GM23338 (cell line): ENCODE measurements around the gene MESP2. TPM values are rescaled to one million over a fixed set of nuclear protein-coding genes. Genes with fewer than 3 reads are reported as not detected.

Experiments used
- ATAC-seq: fragments of 200-7000 bp; cut with Tn5 transposase; 3 replicates; pipeline ENCODE4 v1.9.1; 2020
- DNase-seq: peaks from one replicate; pipeline ENCODE4 v3.0.0-alpha.2; 2015; ENCODE audit warnings: low spot score
- H2AFZ ChIP-seq: fragments of 200-600 bp; sonication (generic); 2 replicates; pipeline ENCODE4 v1.8.0; 2016; ENCODE audit warnings: antibody characterized with exemption, mild to moderate bottlenecking, moderate library complexity
- H3F3A ChIP-seq: fragments of 200-600 bp; sonication (generic); replicated peaks from 2 replicates; pipeline ENCODE4 v1.8.0; 2017; ENCODE audit warnings: antibody characterized with exemption, mixed run types, low read depth
- H3K27ac ChIP-seq: fragments of 200-600 bp; sonication (generic); 2 replicates; pipeline ENCODE4 v1.6.1; 2016; ENCODE audit warnings: low read depth
- H3K27me3 ChIP-seq: fragments of 200-600 bp; sonication (generic); 2 replicates; pipeline ENCODE4 v1.8.0; 2016; ENCODE audit warnings: mild to moderate bottlenecking, mixed run types, moderate library complexity; ENCODE audit not compliant: insufficient read depth
- H3K36me3 ChIP-seq: fragments of 200-600 bp; sonication (generic); 2 replicates; pipeline ENCODE4 v1.8.0; 2016; ENCODE audit warnings: mild to moderate bottlenecking; ENCODE audit not compliant: insufficient read depth
- H3K4me1 ChIP-seq: fragments of 200-600 bp; sonication (generic); 2 replicates; pipeline ENCODE4 v1.8.0; 2016; ENCODE audit warnings: mild to moderate bottlenecking, moderate library complexity; ENCODE audit not compliant: insufficient read depth
- H3K4me2 ChIP-seq: fragments of 200-600 bp; sonication (generic); 2 replicates; pipeline ENCODE4 v1.7.1; 2017; ENCODE audit warnings: mixed run types
- H3K4me3 ChIP-seq: fragments of 200-600 bp; sonication (generic); 2 replicates; pipeline ENCODE4 v1.6.1; 2016; ENCODE audit warnings: mixed run types
- H3K79me2 ChIP-seq: fragments of 200-600 bp; sonication (generic); replicated peaks from 2 replicates; pipeline ENCODE4 v1.8.0; 2017; ENCODE audit warnings: mild to moderate bottlenecking; ENCODE audit not compliant: insufficient read depth
- H3K9me2 ChIP-seq: fragments of 200-600 bp; sonication (generic); 2 replicates; pipeline ENCODE4 v1.8.0; 2017; ENCODE audit not compliant: insufficient read depth
- H4K20me1 ChIP-seq: fragments of 200-600 bp; sonication (generic); replicated peaks from 2 replicates; pipeline ENCODE4 v1.8.0; 2017; ENCODE audit warnings: mild to moderate bottlenecking; ENCODE audit not compliant: insufficient read depth
- H3K27ac Mint-ChIP-seq: 2 replicates; pipeline ENCODE4 v1.8.0; 2020; ENCODE audit warnings: inconsistent platforms, mild to moderate bottlenecking, moderate library complexity, mixed read lengths
- H3K27me3 Mint-ChIP-seq: 3 replicates; pipeline ENCODE4 v1.8.0; 2022; ENCODE audit warnings: low read depth, mild to moderate bottlenecking, moderate library complexity, mixed read lengths, inconsistent platforms; ENCODE audit not compliant: insufficient read depth, poor library complexity
- H3K36me3 Mint-ChIP-seq: 3 replicates; pipeline ENCODE4 v1.8.0; 2021; ENCODE audit warnings: low read depth, mild to moderate bottlenecking, inconsistent platforms, moderate library complexity, mixed read lengths
- H3K4me1 Mint-ChIP-seq: 3 replicates; pipeline ENCODE4 v1.8.0; 2020; ENCODE audit warnings: mild to moderate bottlenecking, inconsistent platforms, mixed read lengths
- H3K4me3 Mint-ChIP-seq: 3 replicates; pipeline ENCODE4 v1.8.0; 2021; ENCODE audit warnings: moderate library complexity, mild to moderate bottlenecking, inconsistent platforms, mixed read lengths
- H3K9me3 Mint-ChIP-seq: 3 replicates; pipeline ENCODE4 v1.8.0; 2020; ENCODE audit warnings: moderate library complexity, mild to moderate bottlenecking, inconsistent platforms, mixed read lengths
- CREB1 ChIP-seq: fragments of 250-450 bp; sonication (Bioruptor Pico); IDR thresholded peaks from 2 replicates; pipeline ENCODE4 v1.5.0; 2020; ENCODE audit warnings: low read depth, mild to moderate bottlenecking, moderate library complexity
- EZH2 ChIP-seq: fragments of 200-600 bp; sonication (generic); IDR thresholded peaks from one replicate; pipeline ENCODE4 v1.8.0; 2017; ENCODE audit warnings: antibody characterized with exemption, mild to moderate bottlenecking, low read depth; ENCODE audit not compliant: unreplicated experiment
- JUNB ChIP-seq: IDR thresholded peaks from one replicate; pipeline ENCODE4 v1.6.1; 2016; ENCODE audit warnings: antibody characterized with exemption; ENCODE audit not compliant: unreplicated experiment
- POLR2AphosphoS5 ChIP-seq: IDR thresholded peaks from 2 replicates; pipeline ENCODE4 v1.6.1; 2016; ENCODE audit warnings: antibody characterized with exemption, low read depth
- STAT1 ChIP-seq: IDR thresholded peaks from one replicate; pipeline ENCODE4 v1.6.1; 2016; ENCODE audit warnings: antibody characterized with exemption; ENCODE audit not compliant: unreplicated experiment
- ZNF114 ChIP-seq: fragments of 250-450 bp; sonication (Bioruptor Pico); IDR thresholded peaks from 2 replicates; pipeline ENCODE4 v1.5.0; 2020; ENCODE audit warnings: mild to moderate bottlenecking, moderate library complexity
- ZNF331 ChIP-seq: fragments of 250-450 bp; sonication (Bioruptor Pico); IDR thresholded peaks from 2 replicates; pipeline ENCODE4 v1.5.0; 2020; ENCODE audit warnings: low read depth, mild to moderate bottlenecking, moderate library complexity
- polyA plus RNA-seq: library from polyadenylated mRNA; unstranded; fragments of >200 nt; fragmentation: Nextera tagmentation; extraction: Ambion mirVana; gene quantifications from 2 replicates; pipeline ENCODE4 v1.2.1, GENCODE V29; 2016
- total RNA-seq: library from RNA; depleted of rRNA; stranded (reverse); fragments of >200 nt; shearing (Covaris generic); gene quantifications from 2 replicates; pipeline ENCODE4 v1.2.3, GENCODE V29; 2014
- TF ChIP-seq, protein P1 (sequence below): fragments of 250-450 bp; sonication (Bioruptor Pico); IDR thresholded peaks from 2 replicates; pipeline ENCODE4 v1.5.0; 2020; ENCODE audit warnings: mild to moderate bottlenecking, moderate library complexity

The MESP2 gene
- total and polyA plus RNA-seq, 2 experiments from 2014 or later: 0.24 to 1.3 TPM

DNA sequence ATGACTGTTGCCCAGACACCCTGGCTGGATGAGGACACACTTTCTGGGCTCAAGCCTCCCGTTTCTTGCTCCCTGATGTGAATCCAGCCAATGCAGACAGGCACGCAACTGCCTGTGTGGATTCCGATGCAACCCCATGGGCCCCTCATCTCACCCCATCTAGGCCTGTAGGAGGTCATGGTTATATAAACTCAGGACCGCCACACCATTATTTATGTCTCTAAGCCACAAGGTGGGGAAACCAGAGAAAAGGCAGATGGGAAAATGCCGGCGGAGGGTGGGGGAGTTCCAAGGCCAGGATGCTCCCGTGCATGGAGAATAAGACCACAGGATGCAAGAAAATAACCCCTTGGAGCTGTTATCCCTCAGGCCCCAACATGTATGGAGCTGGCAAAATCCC, 27.1 kb upstream of the MESP2 start:
- Mint-ChIP-seq H3K9me3 (no peaks in the 10 kb centered on the region), H3K27ac (no peak overlapping the region), H3K4me1 (peaks cover 21% of the 10 kb centered on the region), H3K4me3 (no peak overlapping the region; the same call in 2 of the 3 replicates), H3K27me3 (peaks cover 21% of the 10 kb centered on the region), H3K36me3 (no peaks in the 10 kb centered on the region)
- no peak overlapping the region for H2AFZ ChIP-seq
- H3K36me3 ChIP-seq: no peaks in the 10 kb centered on the region; the same call in 1 of the 2 replicates
- TF ChIP-seq, protein P1, sequence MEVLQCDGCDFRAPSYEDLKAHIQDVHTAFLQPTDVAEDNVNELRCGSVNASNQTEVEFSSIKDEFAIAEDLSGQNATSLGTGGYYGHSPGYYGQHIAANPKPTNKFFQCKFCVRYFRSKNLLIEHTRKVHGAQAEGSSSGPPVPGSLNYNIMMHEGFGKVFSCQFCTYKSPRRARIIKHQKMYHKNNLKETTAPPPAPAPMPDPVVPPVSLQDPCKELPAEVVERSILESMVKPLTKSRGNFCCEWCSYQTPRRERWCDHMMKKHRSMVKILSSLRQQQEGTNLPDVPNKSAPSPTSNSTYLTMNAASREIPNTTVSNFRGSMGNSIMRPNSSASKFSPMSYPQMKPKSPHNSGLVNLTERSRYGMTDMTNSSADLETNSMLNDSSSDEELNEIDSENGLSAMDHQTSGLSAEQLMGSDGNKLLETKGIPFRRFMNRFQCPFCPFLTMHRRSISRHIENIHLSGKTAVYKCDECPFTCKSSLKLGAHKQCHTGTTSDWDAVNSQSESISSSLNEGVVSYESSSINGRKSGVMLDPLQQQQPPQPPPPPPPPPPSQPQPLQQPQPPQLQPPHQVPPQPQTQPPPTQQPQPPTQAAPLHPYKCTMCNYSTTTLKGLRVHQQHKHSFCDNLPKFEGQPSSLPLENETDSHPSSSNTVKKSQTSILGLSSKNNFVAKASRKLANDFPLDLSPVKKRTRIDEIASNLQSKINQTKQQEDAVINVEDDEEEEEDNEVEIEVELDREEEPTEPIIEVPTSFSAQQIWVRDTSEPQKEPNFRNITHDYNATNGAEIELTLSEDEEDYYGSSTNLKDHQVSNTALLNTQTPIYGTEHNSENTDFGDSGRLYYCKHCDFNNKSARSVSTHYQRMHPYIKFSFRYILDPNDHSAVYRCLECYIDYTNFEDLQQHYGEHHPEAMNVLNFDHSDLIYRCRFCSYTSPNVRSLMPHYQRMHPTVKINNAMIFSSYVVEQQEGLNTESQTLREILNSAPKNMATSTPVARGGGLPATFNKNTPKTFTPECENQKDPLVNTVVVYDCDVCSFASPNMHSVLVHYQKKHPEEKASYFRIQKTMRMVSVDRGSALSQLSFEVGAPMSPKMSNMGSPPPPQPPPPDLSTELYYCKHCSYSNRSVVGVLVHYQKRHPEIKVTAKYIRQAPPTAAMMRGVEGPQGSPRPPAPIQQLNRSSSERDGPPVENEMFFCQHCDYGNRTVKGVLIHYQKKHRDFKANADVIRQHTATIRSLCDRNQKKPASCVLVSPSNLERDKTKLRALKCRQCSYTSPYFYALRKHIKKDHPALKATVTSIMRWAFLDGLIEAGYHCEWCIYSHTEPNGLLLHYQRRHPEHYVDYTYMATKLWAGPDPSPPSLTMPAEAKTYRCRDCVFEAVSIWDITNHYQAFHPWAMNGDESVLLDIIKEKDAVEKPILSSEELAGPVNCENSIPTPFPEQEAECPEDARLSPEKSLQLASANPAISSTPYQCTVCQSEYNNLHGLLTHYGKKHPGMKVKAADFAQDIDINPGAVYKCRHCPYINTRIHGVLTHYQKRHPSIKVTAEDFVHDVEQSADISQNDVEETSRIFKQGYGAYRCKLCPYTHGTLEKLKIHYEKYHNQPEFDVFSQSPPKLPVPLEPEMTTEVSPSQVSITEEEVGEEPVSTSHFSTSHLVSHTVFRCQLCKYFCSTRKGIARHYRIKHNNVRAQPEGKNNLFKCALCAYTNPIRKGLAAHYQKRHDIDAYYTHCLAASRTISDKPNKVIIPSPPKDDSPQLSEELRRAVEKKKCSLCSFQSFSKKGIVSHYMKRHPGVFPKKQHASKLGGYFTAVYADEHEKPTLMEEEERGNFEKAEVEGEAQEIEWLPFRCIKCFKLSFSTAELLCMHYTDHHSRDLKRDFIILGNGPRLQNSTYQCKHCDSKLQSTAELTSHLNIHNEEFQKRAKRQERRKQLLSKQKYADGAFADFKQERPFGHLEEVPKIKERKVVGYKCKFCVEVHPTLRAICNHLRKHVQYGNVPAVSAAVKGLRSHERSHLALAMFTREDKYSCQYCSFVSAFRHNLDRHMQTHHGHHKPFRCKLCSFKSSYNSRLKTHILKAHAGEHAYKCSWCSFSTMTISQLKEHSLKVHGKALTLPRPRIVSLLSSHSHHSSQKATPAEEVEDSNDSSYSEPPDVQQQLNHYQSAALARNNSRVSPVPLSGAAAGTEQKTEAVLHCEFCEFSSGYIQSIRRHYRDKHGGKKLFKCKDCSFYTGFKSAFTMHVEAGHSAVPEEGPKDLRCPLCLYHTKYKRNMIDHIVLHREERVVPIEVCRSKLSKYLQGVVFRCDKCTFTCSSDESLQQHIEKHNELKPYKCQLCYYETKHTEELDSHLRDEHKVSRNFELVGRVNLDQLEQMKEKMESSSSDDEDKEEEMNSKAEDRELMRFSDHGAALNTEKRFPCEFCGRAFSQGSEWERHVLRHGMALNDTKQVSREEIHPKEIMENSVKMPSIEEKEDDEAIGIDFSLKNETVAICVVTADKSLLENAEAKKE: no peak
- no peak for TF ChIP-seq STAT1
- TF ChIP-seq JUNB: no peak
- TF ChIP-seq EZH2: no peak
- no peak for TF ChIP-seq POLR2AphosphoS5
- no peak for TF ChIP-seq ZNF331
- no peak for TF ChIP-seq CREB1
- no peak for TF ChIP-seq ZNF114 (CRISPR knock-in tag)
- DNase-seq (no peak), ATAC-seq (no peak)
- 0 out of 2 replicates have a peak overlapping the region, but pooled peaks have one; percentile 79 for H3K4me2 ChIP-seq
- H3K79me2 ChIP-seq: no peaks in the 10 kb centered on the region
- peaks cover 10% of the 10 kb centered on the region; the same call in 1 of the 2 replicates for H4K20me1 ChIP-seq
- H3K4me1 ChIP-seq: peaks cover 31% of the 10 kb centered on the region
- H3F3A ChIP-seq: peaks cover 12% of the 10 kb centered on the region; the same call in 1 of the 2 replicates
- no peaks in the 10 kb centered on the region for H3K9me2 ChIP-seq
- no peak overlapping the region for H3K4me3 ChIP-seq
- H3K27me3 ChIP-seq: peaks cover 81% of the 10 kb centered on the region
- H3K27ac ChIP-seq: no peak overlapping the region
